Measurements from ENCODE around the gene TMEM244. TPM values are rescaled to one million over a fixed set of nuclear protein-coding genes. Genes with fewer than 3 reads are reported as not detected.
"Not testable (repeated sequence)": the region's sequence is repeated elsewhere in the genome, so short reads cannot be mapped to it uniquely, and the experiment has no call there.

Gene TMEM244
- total RNA-seq, 1 donor from 2014 or later, result not detected

DNA sequence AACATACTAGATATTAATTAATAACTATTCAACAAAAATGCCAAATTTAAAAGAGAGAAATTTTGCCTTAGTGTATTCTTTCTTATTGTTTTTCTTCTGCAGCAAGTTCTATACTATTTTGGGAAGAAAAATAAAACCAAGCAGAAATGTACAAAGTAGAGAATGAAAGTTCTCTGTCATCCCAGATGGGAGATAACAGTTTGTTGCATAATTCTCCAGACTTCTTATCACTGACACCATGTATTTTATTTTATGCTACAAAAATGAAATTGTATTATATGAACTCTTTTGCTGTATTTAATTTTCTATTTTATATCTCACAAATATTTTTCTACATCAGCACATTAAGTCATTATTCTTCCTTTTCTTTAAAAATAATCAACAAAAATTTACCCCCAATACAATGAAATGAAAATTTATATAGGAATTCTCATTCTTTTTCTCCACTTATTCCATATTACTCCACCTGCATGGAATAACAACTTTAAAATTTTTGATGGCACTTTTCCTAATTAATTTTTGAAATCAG lies 18.2 kb downstream of the TMEM244 start:
- Mint-ChIP-seq H3K9me3 (ENCODE audit: unreplicated experiment) (no peaks in the 10 kb centered on the region), H3K27me3 (ENCODE audit: unreplicated experiment) (no peaks in the 10 kb centered on the region), H3K27ac (ENCODE audit: unreplicated experiment) (no peak overlapping the region), H3K4me3 (ENCODE audit: unreplicated experiment) (no peak overlapping the region), H3K4me1 (ENCODE audit: low read depth, unreplicated experiment) (no peaks in the 10 kb centered on the region), H3K36me3 (ENCODE audit: unreplicated experiment) (no peaks in the 10 kb centered on the region)
- DNase-seq, result no peak
- TF ChIP-seq, protein P1, sequence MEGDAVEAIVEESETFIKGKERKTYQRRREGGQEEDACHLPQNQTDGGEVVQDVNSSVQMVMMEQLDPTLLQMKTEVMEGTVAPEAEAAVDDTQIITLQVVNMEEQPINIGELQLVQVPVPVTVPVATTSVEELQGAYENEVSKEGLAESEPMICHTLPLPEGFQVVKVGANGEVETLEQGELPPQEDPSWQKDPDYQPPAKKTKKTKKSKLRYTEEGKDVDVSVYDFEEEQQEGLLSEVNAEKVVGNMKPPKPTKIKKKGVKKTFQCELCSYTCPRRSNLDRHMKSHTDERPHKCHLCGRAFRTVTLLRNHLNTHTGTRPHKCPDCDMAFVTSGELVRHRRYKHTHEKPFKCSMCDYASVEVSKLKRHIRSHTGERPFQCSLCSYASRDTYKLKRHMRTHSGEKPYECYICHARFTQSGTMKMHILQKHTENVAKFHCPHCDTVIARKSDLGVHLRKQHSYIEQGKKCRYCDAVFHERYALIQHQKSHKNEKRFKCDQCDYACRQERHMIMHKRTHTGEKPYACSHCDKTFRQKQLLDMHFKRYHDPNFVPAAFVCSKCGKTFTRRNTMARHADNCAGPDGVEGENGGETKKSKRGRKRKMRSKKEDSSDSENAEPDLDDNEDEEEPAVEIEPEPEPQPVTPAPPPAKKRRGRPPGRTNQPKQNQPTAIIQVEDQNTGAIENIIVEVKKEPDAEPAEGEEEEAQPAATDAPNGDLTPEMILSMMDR (IDR thresholded peaks at IDR 0.05; ENCODE audit: partially characterized antibody, unreplicated experiment), result no peak

DNA sequence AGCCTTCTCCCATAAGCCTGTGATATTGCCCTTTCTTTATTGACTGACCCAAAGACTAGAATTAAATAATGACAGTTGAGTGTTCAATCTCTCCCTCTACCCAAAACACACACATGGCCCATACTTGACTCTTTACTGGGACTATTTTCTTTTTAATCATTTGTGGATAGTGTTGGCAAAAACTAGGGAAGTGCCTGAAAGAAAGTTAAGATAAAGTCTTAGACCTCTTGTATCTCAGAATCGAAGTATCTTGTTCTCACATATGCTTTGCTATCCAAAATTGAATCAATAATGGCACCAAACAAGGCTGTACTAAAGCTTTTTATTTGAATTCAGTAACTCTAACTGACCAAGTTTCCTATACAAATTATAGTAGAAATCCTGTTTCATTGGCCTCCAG lies 19.0 kb downstream of the TMEM244 start:
- DNase-seq, result no peak
- Mint-ChIP-seq H3K27me3 (ENCODE audit: unreplicated experiment) (no peaks in the 10 kb centered on the region), H3K27ac (ENCODE audit: unreplicated experiment) (no peak overlapping the region), H3K4me3 (ENCODE audit: unreplicated experiment) (no peak overlapping the region), H3K4me1 (ENCODE audit: low read depth, unreplicated experiment) (no peaks in the 10 kb centered on the region), H3K9me3 (ENCODE audit: unreplicated experiment) (no peaks in the 10 kb centered on the region), H3K36me3 (ENCODE audit: unreplicated experiment) (no peaks in the 10 kb centered on the region)
- TF ChIP-seq, protein P1 (IDR thresholded peaks at IDR 0.05; ENCODE audit: partially characterized antibody, unreplicated experiment), result no peak

DNA sequence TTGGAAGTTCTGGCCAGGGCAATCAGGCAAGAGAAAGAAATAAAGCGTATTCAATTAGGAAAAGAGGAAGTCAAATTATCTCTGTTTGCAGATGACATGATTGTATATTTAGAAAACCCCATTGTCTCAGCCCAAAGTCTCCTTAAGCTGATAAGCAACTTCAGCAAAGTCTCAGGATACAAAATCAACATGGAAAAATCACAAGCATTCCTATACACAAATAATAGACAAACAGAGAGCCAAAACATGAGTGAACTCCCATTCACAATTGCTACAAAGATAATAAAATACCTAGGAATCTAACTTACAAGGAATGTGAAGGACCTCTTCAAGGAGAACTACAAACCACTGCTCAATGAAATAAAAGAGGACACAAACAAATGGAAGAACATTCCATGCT lies 21.6 kb downstream of the TMEM244 start:
- H3K4me3 Mint-ChIP-seq (ENCODE audit: unreplicated experiment); H3K4me1 Mint-ChIP-seq (ENCODE audit: low read depth, unreplicated experiment); H3K9me3 Mint-ChIP-seq (ENCODE audit: unreplicated experiment); H3K36me3 Mint-ChIP-seq (ENCODE audit: unreplicated experiment); DNase-seq; H3K27me3 Mint-ChIP-seq (ENCODE audit: unreplicated experiment); H3K27ac Mint-ChIP-seq (ENCODE audit: unreplicated experiment): not testable (repeated sequence)

DNA sequence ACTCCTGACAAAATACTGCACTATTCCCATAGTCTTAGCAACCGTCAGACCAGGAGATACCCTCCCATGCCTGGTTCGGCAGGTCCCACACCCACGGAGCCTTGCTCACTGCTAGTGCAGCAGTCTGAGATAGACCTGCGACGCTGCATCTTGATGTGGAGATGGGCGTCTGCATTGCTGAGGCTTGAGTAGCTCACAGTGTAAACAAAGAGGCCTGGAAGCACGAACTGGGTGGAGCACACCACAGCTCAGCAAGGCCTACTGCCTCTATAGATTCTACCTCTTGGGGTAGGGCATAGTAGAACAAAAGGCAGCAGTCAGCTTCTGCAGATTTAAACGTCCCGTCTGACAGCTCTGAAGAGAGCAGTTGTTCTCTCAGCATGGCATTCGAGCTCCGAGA lies 25.4 kb downstream of the TMEM244 start:
- no peaks in the 10 kb centered on the region for H3K9me3 Mint-ChIP-seq (ENCODE audit: unreplicated experiment)
- no peak overlapping the region for H3K4me3 Mint-ChIP-seq (ENCODE audit: unreplicated experiment)
- TF ChIP-seq, protein P1 (IDR thresholded peaks at IDR 0.05; ENCODE audit: partially characterized antibody, unreplicated experiment), result no peak
- no peaks in the 10 kb centered on the region for H3K36me3 Mint-ChIP-seq (ENCODE audit: unreplicated experiment)
- no peak for DNase-seq
- no peaks in the 10 kb centered on the region for H3K27me3 Mint-ChIP-seq (ENCODE audit: unreplicated experiment)
- no peaks in the 10 kb centered on the region for H3K4me1 Mint-ChIP-seq (ENCODE audit: low read depth, unreplicated experiment)
- H3K27ac Mint-ChIP-seq (ENCODE audit: unreplicated experiment), result no peak overlapping the region

DNA sequence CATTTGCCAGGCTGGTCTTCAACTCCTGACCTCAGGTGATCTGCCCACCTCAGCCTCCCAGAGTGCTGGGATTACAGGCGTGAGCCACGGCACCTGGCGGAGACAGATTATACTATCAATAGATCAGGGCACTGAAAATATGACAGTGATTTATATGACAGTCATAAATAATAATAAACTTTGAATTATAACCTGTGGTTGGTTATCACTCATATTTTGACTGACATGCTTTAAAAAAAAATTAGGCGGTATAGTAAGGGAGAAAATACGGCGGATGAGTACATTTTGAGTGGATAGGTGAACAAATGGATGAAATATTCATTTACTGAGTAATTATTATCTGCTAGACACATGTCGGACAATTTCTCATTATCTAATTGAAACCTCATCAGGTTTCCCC lies 28.8 kb downstream of the TMEM244 start:
- Mint-ChIP-seq H3K4me3 (ENCODE audit: unreplicated experiment) (no peak overlapping the region), H3K27me3 (ENCODE audit: unreplicated experiment) (no peaks in the 10 kb centered on the region), H3K4me1 (ENCODE audit: low read depth, unreplicated experiment) (no peaks in the 10 kb centered on the region), H3K27ac (ENCODE audit: unreplicated experiment) (no peak overlapping the region), H3K36me3 (ENCODE audit: unreplicated experiment) (no peaks in the 10 kb centered on the region), H3K9me3 (ENCODE audit: unreplicated experiment) (no peaks in the 10 kb centered on the region)
- DNase-seq, result no peak
- TF ChIP-seq, protein P1 (IDR thresholded peaks at IDR 0.05; ENCODE audit: partially characterized antibody, unreplicated experiment), result no peak
